HFFc6 (cell line): ENCODE data around the gene CCL16. TPM values are rescaled to one million over a fixed set of nuclear protein-coding genes. Genes with fewer than 3 reads are reported as not detected.

ENCODE experiments used
- DNase-seq: peaks from one replicate; pipeline ENCODE4 v3.0.0-alpha.2; 2018
- H3K27ac Mint-ChIP-seq: 2 replicates; pipeline ENCODE4 v1.8.0; 2020; ENCODE audit warnings: mild to moderate bottlenecking, mixed read lengths
- H3K27me3 Mint-ChIP-seq: 2 replicates; pipeline ENCODE4 v1.8.0; 2021; ENCODE audit warnings: mild to moderate bottlenecking, moderate library complexity, mixed read lengths; ENCODE audit not compliant: insufficient read depth
- H3K36me3 Mint-ChIP-seq: 2 replicates; pipeline ENCODE4 v1.8.0; 2021; ENCODE audit warnings: low read depth, mixed read lengths
- H3K4me1 Mint-ChIP-seq: 2 replicates; pipeline ENCODE4 v1.8.0; 2020; ENCODE audit warnings: low read depth, mixed read lengths
- H3K4me3 Mint-ChIP-seq: 2 replicates; pipeline ENCODE4 v1.8.0; 2020; ENCODE audit warnings: mild to moderate bottlenecking, moderate library complexity, mixed read lengths
- H3K9me3 Mint-ChIP-seq: 2 replicates; pipeline ENCODE4 v1.8.0; 2020; ENCODE audit warnings: mild to moderate bottlenecking, mixed read lengths
- CTCF ChIP-seq: fragments of 200-600 bp; sonication (generic); IDR thresholded peaks from 2 replicates; pipeline ENCODE4 v1.5.0; 2021; ENCODE audit warnings: antibody characterized with exemption, mild to moderate bottlenecking
- total RNA-seq, 6 experiments: library from RNA; stranded (reverse); fragmentation: NEBNext Ultra II Directional; extraction: Animal tissue kit (Norgen Biotek cat#: 25700); gene quantifications; 2 replicates in 1 of 6; 3 replicates in 5 of 6; pipeline ENCODE4 v1.2.3, GENCODE V29; 2021

The CCL16 gene
- total RNA-seq, 6 experiments from 2014 or later, result not detected

GRCh38 chr17:35973333-35974260, 7.7 kb downstream of the CCL16 start:
- peak; percentile 30 for DNase-seq
- no peak overlapping the region for H3K27ac Mint-ChIP-seq
- H3K4me1 Mint-ChIP-seq, result peaks cover 15% of the 10 kb centered on the region
- H3K4me3 Mint-ChIP-seq, result no peak overlapping the region
- no peaks in the 10 kb centered on the region for H3K9me3 Mint-ChIP-seq
- H3K27me3 Mint-ChIP-seq, result peaks cover 7% of the 10 kb centered on the region
- H3K36me3 Mint-ChIP-seq, result no peaks in the 10 kb centered on the region
- TF ChIP-seq CTCF, result no peak

- H3K27ac Mint-ChIP-seq, result no peak overlapping the region
- no peaks in the 10 kb centered on the region for H3K36me3 Mint-ChIP-seq
- peaks cover 15% of the 10 kb centered on the region for H3K4me1 Mint-ChIP-seq
- DNase-seq, result no peak
- H3K27me3 Mint-ChIP-seq, result peaks cover 11% of the 10 kb centered on the region
- no peak overlapping the region for H3K4me3 Mint-ChIP-seq
- no peak for TF ChIP-seq CTCF
- no peaks in the 10 kb centered on the region for H3K9me3 Mint-ChIP-seq
Measured at GRCh38 chr17:35972945-35973332, 8.4 kb downstream of the CCL16 start.

GRCh38 chr17:35972535-35972934, 8.8 kb downstream of the CCL16 start:
- no peak for DNase-seq
- peaks cover 11% of the 10 kb centered on the region for H3K27me3 Mint-ChIP-seq
- no peak overlapping the region for H3K4me3 Mint-ChIP-seq
- H3K4me1 Mint-ChIP-seq, result peaks cover 15% of the 10 kb centered on the region
- H3K36me3 Mint-ChIP-seq, result no peaks in the 10 kb centered on the region
- TF ChIP-seq CTCF, result no peak
- no peaks in the 10 kb centered on the region for H3K9me3 Mint-ChIP-seq
- H3K27ac Mint-ChIP-seq, result no peak overlapping the region

- H3K36me3 Mint-ChIP-seq, result no peaks in the 10 kb centered on the region
- H3K9me3 Mint-ChIP-seq, result no peaks in the 10 kb centered on the region
- no peak for DNase-seq
- H3K4me3 Mint-ChIP-seq, result no peak overlapping the region
- no peak for TF ChIP-seq CTCF
- no peak overlapping the region for H3K27ac Mint-ChIP-seq
- peaks cover 15% of the 10 kb centered on the region for H3K4me1 Mint-ChIP-seq
- H3K27me3 Mint-ChIP-seq, result peaks cover 12% of the 10 kb centered on the region
Measured at GRCh38 chr17:35972066-35972465, 9.2 kb downstream of the CCL16 start.

- Mint-ChIP-seq H3K27me3 (peaks cover 20% of the 10 kb centered on the region), H3K9me3 (no peaks in the 10 kb centered on the region), H3K36me3 (no peaks in the 10 kb centered on the region), H3K4me3 (no peak overlapping the region), H3K27ac (no peak overlapping the region), H3K4me1 (peaks cover 15% of the 10 kb centered on the region)
- peak; percentile 92 for TF ChIP-seq CTCF
- peak; percentile 68 for DNase-seq
Measured at GRCh38 chr17:35969558-35970380, 11.5 kb downstream of the CCL16 start.
